CD14-positive monocyte (primary cell): Measurements from ENCODE around the gene IFT25. TPM values are rescaled to one million over a fixed set of nuclear protein-coding genes. Genes with fewer than 3 reads are reported as not detected.

Experiments
- DNase-seq, 3 donors: peaks; one replicate each; pipeline ENCODE4 v3.0.0-alpha.2; 2011 to 2022
- H2AFZ ChIP-seq: 2 replicates; pipeline ENCODE4 v1.6.0; 2012; ENCODE audit warnings: mild to moderate bottlenecking, low read depth, low read length, inconsistent platforms; ENCODE audit not compliant: insufficient read depth, poor library complexity, severe bottlenecking
- H3K27ac ChIP-seq, 2 donors: 1 replicate in 1 of 2; 2 replicates in 1 of 2; pipeline ENCODE4 v1.5.1; 2012 to 2013; ENCODE audit warnings: low read length in 2 of 2, control low read depth in 1 of 2, inconsistent platforms in 1 of 2, low read depth in 1 of 2, mild to moderate bottlenecking in 1 of 2
- H3K27me3 ChIP-seq, 2 donors: one replicate each; pipeline versions ENCODE4 v1.6.0 to v1.6.1; 2011 to 2013; ENCODE audit warnings: low read length in 2 of 2; ENCODE audit not compliant: control insufficient read depth in 2 of 2, insufficient read depth in 2 of 2
- H3K36me3 ChIP-seq, 2 donors: replicated peaks in 1 of 2; 1 replicate in 1 of 2; 2 replicates in 1 of 2; pipeline versions ENCODE4 v1.5.1 to v1.6.1; 2012 to 2013; ENCODE audit warnings: low read length in 2 of 2, control low read depth in 1 of 2, inconsistent platforms in 1 of 2, mild to moderate bottlenecking in 1 of 2; ENCODE audit not compliant: insufficient read depth in 2 of 2, control insufficient read depth in 1 of 2
- H3K4me1 ChIP-seq, 2 donors: 1 replicate in 1 of 2; 2 replicates in 1 of 2; pipeline versions ENCODE4 v1.5.1 to v1.6.1; 2012 to 2013; ENCODE audit warnings: low read length in 2 of 2, control low read depth in 1 of 2, inconsistent platforms in 1 of 2, mild to moderate bottlenecking in 1 of 2, moderate library complexity in 1 of 2; ENCODE audit not compliant: insufficient read depth in 2 of 2, control insufficient read depth in 1 of 2
- H3K4me2 ChIP-seq: replicated peaks from 2 replicates; pipeline ENCODE3; 2012; ENCODE audit warnings: low read length, moderate library complexity, mild to moderate bottlenecking; ENCODE audit not compliant: poor library complexity, severe bottlenecking; ENCODE audit errors: extremely low read depth
- H3K4me3 ChIP-seq, 3 experiments: fragments of 200-600 bp in 1 of 3; sonication (generic) in 1 of 3; replicated peaks in 1 of 3; 1 replicate in 2 of 3; 2 replicates in 1 of 3; pipeline ENCODE4 v1.5.1; 2011 to 2013; ENCODE audit warnings: low read length in 3 of 3, mild to moderate bottlenecking in 3 of 3, control low read depth in 2 of 3, low read depth in 2 of 3, inconsistent platforms in 1 of 3, moderate library complexity in 1 of 3
- H3K79me2 ChIP-seq: 2 replicates; pipeline ENCODE4 v1.6.0; 2012; ENCODE audit warnings: mild to moderate bottlenecking, control low read depth, inconsistent platforms, low read length, moderate library complexity; ENCODE audit not compliant: insufficient read depth
- H3K9ac ChIP-seq: 2 replicates; pipeline ENCODE4 v1.6.0; 2017; ENCODE audit warnings: low read length, mild to moderate bottlenecking; ENCODE audit not compliant: insufficient read depth, poor library complexity, severe bottlenecking
- H3K9me3 ChIP-seq, 2 donors: replicated peaks in 1 of 2; 1 replicate in 1 of 2; 2 replicates in 1 of 2; pipeline versions ENCODE4 v1.5.1 to v1.6.1; 2012 to 2013; ENCODE audit warnings: low read length in 2 of 2, control low read depth in 1 of 2; ENCODE audit not compliant: control insufficient read depth in 1 of 2, insufficient read depth in 1 of 2
- H4K20me1 ChIP-seq: 2 replicates; pipeline ENCODE4 v1.6.0; 2012; ENCODE audit warnings: mild to moderate bottlenecking, low read length, control low read depth, moderate library complexity; ENCODE audit not compliant: insufficient read depth
- H3K27ac Mint-ChIP-seq, 7 donors: one replicate each; pipeline ENCODE4 v1.8.0; 2020; ENCODE audit warnings: mild to moderate bottlenecking in 7 of 7, mixed read lengths in 7 of 7, moderate library complexity in 6 of 7, inconsistent platforms in 2 of 7
- H3K27me3 Mint-ChIP-seq, 3 donors: one replicate each; pipeline ENCODE4 v1.8.0; 2021 to 2022; ENCODE audit warnings: low read depth in 3 of 3, mild to moderate bottlenecking in 3 of 3, mixed read lengths in 3 of 3, moderate library complexity in 3 of 3, inconsistent platforms in 1 of 3
- H3K36me3 Mint-ChIP-seq, 2 donors: one replicate each; pipeline ENCODE4 v1.8.0; 2020; ENCODE audit warnings: mixed read lengths in 2 of 2, inconsistent platforms in 1 of 2, mild to moderate bottlenecking in 1 of 2
- H3K4me1 Mint-ChIP-seq: one replicate; pipeline ENCODE4 v1.8.0; 2020; ENCODE audit warnings: mild to moderate bottlenecking, mixed read lengths
- H3K4me3 Mint-ChIP-seq, 2 donors: one replicate each; pipeline ENCODE4 v1.8.0; 2020; ENCODE audit warnings: mild to moderate bottlenecking in 2 of 2, mixed read lengths in 2 of 2, moderate library complexity in 1 of 2
- H3K9me3 Mint-ChIP-seq, 7 donors: one replicate each; pipeline ENCODE4 v1.8.0; 2020 to 2022; ENCODE audit warnings: mixed read lengths in 7 of 7, mild to moderate bottlenecking in 6 of 7, moderate library complexity in 6 of 7, inconsistent platforms in 2 of 7
- WGBS: methylation state at CpG from one replicate; pipeline ENCODE4 v1.1.5; 2013; ENCODE audit warnings: missing lambda C conversion rate; ENCODE audit not compliant: insufficient coverage; 5-methylcytosine and 5-hydroxymethylcytosine counted together
- intact Hi-C, 2 donors: fragments of 100-400 bp; cut with micrococcal nuclease; formaldehyde crosslinking; loops; one replicate each; pipeline versions ENCODE4 v1.15.0 to v1.15.1; 2023
- polyA plus RNA-seq, 3 donors: library from polyadenylated mRNA; depleted of rRNA in 1 of 3; unstranded in 2 of 3; stranded (reverse) in 1 of 3; fragments of 300-500 nt in 2 of 3; fragments of >200 nt in 1 of 3; fragmentation: Illumina TruSeq in 2 of 3; gene quantifications; 1 replicate in 2 of 3; 2 replicates in 1 of 3; pipeline ENCODE4 v1.2.3, GENCODE V29; 2012 to 2021
- TF ChIP-seq, protein P1 (sequence below): fragments of 200-600 bp; IDR thresholded peaks from one replicate; pipeline ENCODE4 v1.8.0; 2022; ENCODE audit warnings: antibody characterized with exemption, mild to moderate bottlenecking

Gene IFT25
- polyA plus RNA-seq, 3 donors = 17.1 to 30.6 (median 27.8) TPM

DNA sequence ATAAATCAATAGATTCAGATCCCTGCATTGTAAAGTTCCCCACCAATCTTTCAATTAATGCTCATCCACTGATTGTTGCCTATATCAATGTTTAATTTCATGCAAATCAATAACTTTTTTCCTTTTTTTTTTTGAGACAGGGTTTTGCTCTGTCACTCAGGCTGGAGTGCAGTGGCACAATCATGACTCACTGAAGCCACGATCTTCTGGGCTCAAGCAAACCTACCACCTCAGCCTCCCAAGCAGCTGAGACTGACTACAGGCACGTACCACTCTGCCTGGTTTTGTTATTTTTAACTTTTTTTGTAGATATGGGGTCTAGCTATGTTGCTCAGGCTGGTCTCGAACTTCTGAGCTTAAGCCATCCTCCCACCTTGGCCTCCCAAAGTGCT is 25.8 kb downstream of the IFT25 start:
- Mint-ChIP-seq H3K4me1 (no peaks in the 10 kb centered on the region), H3K27me3 (peaks cover 0 to 1% (median 0%) of the 10 kb centered on the region in 3 donors), H3K36me3 (peaks cover 41 to 58% of the 10 kb centered on the region in 2 donors), H3K4me3 (no peak overlapping the region), H3K9me3 (no peaks in the 10 kb centered on the region), H3K27ac (peak overlapping the region in 1 of 7 donors; percentile 29)
- intact Hi-C loops = no loop called here
- H3K79me2 ChIP-seq = no peaks in the 10 kb centered on the region
- H2AFZ ChIP-seq = no peak overlapping the region
- no peak for DNase-seq
- no peak overlapping the region for H3K9ac ChIP-seq
- H3K27me3 ChIP-seq = no peaks in the 10 kb centered on the region
- no CpG with 5 or more reads among the region's 3 CpGs for WGBS
- H3K4me3 ChIP-seq = no peak overlapping the region
- H3K9me3 ChIP-seq = no peaks in the 10 kb centered on the region
- H3K4me2 ChIP-seq = no peak overlapping the region
- no peaks in the 10 kb centered on the region for H3K4me1 ChIP-seq
- H4K20me1 ChIP-seq = no peaks in the 10 kb centered on the region
- H3K36me3 ChIP-seq = peaks cover 20 to 83% of the 10 kb centered on the region in 2 donors
- TF ChIP-seq, protein P1, sequence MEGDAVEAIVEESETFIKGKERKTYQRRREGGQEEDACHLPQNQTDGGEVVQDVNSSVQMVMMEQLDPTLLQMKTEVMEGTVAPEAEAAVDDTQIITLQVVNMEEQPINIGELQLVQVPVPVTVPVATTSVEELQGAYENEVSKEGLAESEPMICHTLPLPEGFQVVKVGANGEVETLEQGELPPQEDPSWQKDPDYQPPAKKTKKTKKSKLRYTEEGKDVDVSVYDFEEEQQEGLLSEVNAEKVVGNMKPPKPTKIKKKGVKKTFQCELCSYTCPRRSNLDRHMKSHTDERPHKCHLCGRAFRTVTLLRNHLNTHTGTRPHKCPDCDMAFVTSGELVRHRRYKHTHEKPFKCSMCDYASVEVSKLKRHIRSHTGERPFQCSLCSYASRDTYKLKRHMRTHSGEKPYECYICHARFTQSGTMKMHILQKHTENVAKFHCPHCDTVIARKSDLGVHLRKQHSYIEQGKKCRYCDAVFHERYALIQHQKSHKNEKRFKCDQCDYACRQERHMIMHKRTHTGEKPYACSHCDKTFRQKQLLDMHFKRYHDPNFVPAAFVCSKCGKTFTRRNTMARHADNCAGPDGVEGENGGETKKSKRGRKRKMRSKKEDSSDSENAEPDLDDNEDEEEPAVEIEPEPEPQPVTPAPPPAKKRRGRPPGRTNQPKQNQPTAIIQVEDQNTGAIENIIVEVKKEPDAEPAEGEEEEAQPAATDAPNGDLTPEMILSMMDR = no peak
- H3K27ac ChIP-seq = no peak overlapping the region

DNA sequence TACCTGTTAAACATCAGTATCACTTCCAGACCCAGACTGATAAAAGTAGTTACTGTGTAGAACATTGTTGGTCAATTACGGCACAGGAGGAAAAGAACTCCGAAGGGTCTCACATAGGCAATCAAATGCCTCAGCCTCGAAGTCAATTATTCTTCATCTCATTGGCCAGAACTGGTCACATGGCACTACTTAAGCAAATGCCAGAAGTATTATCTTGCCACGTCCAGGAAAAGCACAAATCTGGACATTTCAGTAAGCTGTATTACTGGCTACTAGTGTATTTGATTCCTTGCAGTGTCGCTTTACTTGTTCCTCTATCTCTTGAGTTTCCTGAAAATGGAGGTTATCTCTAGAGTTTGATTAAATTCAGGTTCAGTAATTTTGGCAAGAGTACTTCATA is 27.2 kb downstream of the IFT25 start:
- Histone ChIP-seq H4K20me1 (no peaks in the 10 kb centered on the region), H3K27me3 (no peaks in the 10 kb centered on the region), H3K9ac (no peak overlapping the region), H3K4me3 (no peak overlapping the region), H3K36me3 (peaks cover 20 to 77% of the 10 kb centered on the region in 2 donors), H3K9me3 (no peaks in the 10 kb centered on the region), H3K79me2 (no peaks in the 10 kb centered on the region), H3K4me2 (no peak overlapping the region), H2AFZ (no peak overlapping the region), H3K4me1 (no peaks in the 10 kb centered on the region), H3K27ac (no peak overlapping the region)
- no peak for DNase-seq
- 94% methylated on average over 3 of the region's 5 CpGs for WGBS
- Mint-ChIP-seq H3K9me3 (no peaks in the 10 kb centered on the region), H3K27ac (no peak overlapping the region), H3K4me1 (no peaks in the 10 kb centered on the region), H3K4me3 (no peak overlapping the region), H3K27me3 (peaks cover 0 to 1% (median 0%) of the 10 kb centered on the region in 3 donors), H3K36me3 (peaks cover 43 to 52% of the 10 kb centered on the region in 2 donors)
- TF ChIP-seq, protein P1 = no peak
- intact Hi-C loops = no loop called here
